ENCODE results near the gene LSMEM2. TPM values are rescaled to one million over a fixed set of nuclear protein-coding genes. Genes with fewer than 3 reads are reported as not detected.

LSMEM2 gene
- total RNA-seq: not detected

DNA sequence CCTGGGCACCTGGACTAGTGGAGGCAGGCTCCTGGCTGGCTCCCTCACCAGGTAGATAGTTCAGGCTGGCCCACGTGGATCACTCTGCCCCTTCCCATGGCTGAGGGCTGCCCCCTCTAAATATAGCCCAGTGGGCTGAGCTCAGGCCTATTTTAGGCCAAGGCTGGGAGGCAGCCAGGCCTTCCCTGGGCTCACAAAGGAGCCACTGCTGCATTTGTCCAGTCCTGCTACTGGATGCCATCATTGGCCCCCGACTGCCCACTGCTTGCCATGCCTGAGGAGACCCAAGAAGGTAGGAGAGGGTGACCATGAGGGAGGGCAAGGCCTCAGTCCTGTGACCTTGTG lies at the start of gene LSMEM2:
TSS of gene LSMEM2 (plus strand) at position 208 of the 345 bp plus-strand sequence. CDS start at position 235, 27 bp downstream.
- H3K4me1 Mint-ChIP-seq: peaks cover 14% of the 10 kb centered on the region
- H3K4me3 Mint-ChIP-seq: no peak within 1 kb of the TSS
- ATAC-seq (ENCODE audit: low read depth) (no peak), DNase-seq (no peak)
- no peaks in the 10 kb centered on the region for H3K9me3 Mint-ChIP-seq
- no peak within 1 kb of the TSS for H3K27ac Mint-ChIP-seq
- peaks cover 36% of the 10 kb centered on the region for H3K27me3 Mint-ChIP-seq
- POLR2A ChIA-PET: interaction anchor here (1.8 kb wide), 1 partner anchor 13 kb away, joined by 5 read pairs; the partner anchor contains the start of gene IFRD2
- no peaks in the 10 kb centered on the region for H3K36me3 Mint-ChIP-seq

DNA sequence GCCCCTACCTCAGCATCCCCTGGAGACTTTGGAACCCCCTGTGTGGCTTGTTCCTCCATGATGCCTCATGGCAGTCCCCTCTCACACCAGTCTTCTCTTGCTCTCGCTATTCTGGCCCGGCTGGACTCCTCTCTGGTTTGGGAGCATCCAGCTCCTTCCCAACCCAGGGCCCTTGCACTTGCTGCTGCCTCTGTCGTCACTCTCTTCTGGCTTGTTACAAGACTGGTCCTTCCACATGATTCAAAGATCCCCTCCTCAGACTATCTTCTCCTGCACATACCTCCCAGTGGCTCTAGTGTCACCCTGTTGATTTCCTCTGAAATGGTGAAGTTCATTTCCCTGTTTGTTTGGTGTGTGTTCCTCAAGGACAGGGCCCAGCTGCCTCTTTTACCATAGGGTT lies 49.4 kb upstream of the LSMEM2 start:
- Mint-ChIP-seq H3K36me3 (no peaks in the 10 kb centered on the region), H3K4me1 (peaks cover 21% of the 10 kb centered on the region), H3K27ac (peak overlapping the region; percentile 56), H3K4me3 (no peak overlapping the region), H3K9me3 (no peaks in the 10 kb centered on the region), H3K27me3 (peaks cover 5% of the 10 kb centered on the region)
- DNase-seq (no peak), ATAC-seq (ENCODE audit: low read depth) (no peak)
- POLR2A ChIA-PET: interaction anchor here (1.4 to 5.9 kb wide), 3 partner anchors 13 to 63 kb away, joined by 3 to 47 read pairs (median 8); partner anchors contain the start of gene IFRD2

GRCh38 chr3:50230104-50230793 lies 48.6 kb upstream of the LSMEM2 start:
- POLR2A ChIA-PET: interaction anchor here (0.6 to 5.9 kb wide), 3 partner anchors 12 to 103 kb away, joined by 3 to 47 read pairs (median 3); no protein-coding TSS in a partner anchor
- H3K4me1 Mint-ChIP-seq: peaks cover 23% of the 10 kb centered on the region
- no peaks in the 10 kb centered on the region for H3K36me3 Mint-ChIP-seq
- H3K27me3 Mint-ChIP-seq: no peaks in the 10 kb centered on the region
- DNase-seq (no peak), ATAC-seq (ENCODE audit: low read depth) (no peak)
- H3K9me3 Mint-ChIP-seq: no peaks in the 10 kb centered on the region
- H3K27ac Mint-ChIP-seq: peak overlapping the region; percentile 20
- no peak overlapping the region for H3K4me3 Mint-ChIP-seq

DNA sequence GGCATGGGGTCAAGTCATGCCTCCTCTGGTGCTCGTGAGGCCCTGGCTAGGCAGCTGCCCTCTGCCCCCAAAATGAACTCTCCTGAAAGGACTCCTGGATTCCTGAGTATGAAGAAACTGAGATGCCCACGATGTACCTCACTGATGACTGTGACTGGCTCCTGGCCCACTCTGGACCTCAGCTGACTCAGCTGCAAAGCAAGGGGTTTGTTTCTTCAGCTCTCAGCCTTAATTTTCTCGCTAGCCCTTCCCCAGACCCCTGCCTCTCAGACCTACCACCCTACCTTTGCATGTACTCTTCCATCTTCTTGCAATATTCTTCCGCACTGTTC lies 48.1 kb upstream of the LSMEM2 start:
- DNase-seq (no peak), ATAC-seq (ENCODE audit: low read depth) (no peak)
- Mint-ChIP-seq H3K27ac (peak overlapping the region; percentile 20), H3K36me3 (no peaks in the 10 kb centered on the region), H3K9me3 (no peaks in the 10 kb centered on the region), H3K4me3 (no peak overlapping the region), H3K27me3 (no peaks in the 10 kb centered on the region), H3K4me1 (peaks cover 26% of the 10 kb centered on the region)
- POLR2A ChIA-PET: interaction anchor here (1.0 to 5.9 kb wide), 2 partner anchors 11 to 15 kb away, joined by 3 to 47 read pairs; no protein-coding TSS in a partner anchor

DNA sequence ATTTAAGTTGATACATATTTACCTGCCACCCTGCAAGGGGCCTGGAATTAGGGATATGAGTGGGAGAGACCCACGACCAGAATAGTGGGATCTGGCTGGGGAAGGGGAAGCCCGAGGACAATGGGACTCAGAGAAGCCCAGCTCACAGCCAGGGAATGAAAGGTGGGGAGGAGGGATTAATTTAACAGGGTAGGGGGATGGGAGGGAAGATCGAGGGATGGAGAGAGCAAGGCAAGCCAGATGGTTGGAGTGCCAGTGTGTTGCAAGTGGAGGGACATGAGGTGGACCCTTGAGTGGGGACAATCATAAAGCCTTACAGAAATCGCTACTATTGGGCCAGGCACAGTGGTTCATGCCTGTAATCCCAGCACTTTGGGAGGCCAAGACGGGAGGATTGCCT lies 47.3 kb upstream of the LSMEM2 start:
- no peak for ATAC-seq (ENCODE audit: low read depth)
- POLR2A ChIA-PET: interaction anchor here (5.9 kb wide), 1 partner anchor 11 kb away, joined by 47 read pairs; no protein-coding TSS in a partner anchor
- no peak overlapping the region for H3K27ac Mint-ChIP-seq
- H3K4me1 Mint-ChIP-seq: peaks cover 24% of the 10 kb centered on the region
- no peaks in the 10 kb centered on the region for H3K9me3 Mint-ChIP-seq
- DNase-seq: no peak
- peaks cover 2% of the 10 kb centered on the region for H3K36me3 Mint-ChIP-seq
- no peaks in the 10 kb centered on the region for H3K27me3 Mint-ChIP-seq
- H3K4me3 Mint-ChIP-seq: no peak overlapping the region

- H3K27ac Mint-ChIP-seq: peak overlapping the region; percentile 18
These were observed 46.6 kb upstream of the LSMEM2 start for GRCh38 chr3:50232303-50232702.

GRCh38 chr3:50233176-50233575 lies 45.7 kb upstream of the LSMEM2 start:
- DNase-seq: no peak
- no peak for ATAC-seq (ENCODE audit: low read depth)
- POLR2A ChIA-PET: interaction anchor here (0.7 to 1.4 kb wide), 4 partner anchors 11 to 84 kb away, joined by 3 to 4 read pairs (median 4); no protein-coding TSS in a partner anchor
- no peak overlapping the region for H3K4me3 Mint-ChIP-seq
- no peaks in the 10 kb centered on the region for H3K27me3 Mint-ChIP-seq
- no peak overlapping the region for H3K27ac Mint-ChIP-seq
- peaks cover 12% of the 10 kb centered on the region for H3K36me3 Mint-ChIP-seq
- H3K9me3 Mint-ChIP-seq: no peaks in the 10 kb centered on the region
- H3K4me1 Mint-ChIP-seq: peaks cover 18% of the 10 kb centered on the region

More at GRCh38 chr3:50232303-50232702, 46.6 kb upstream of the LSMEM2 start:
- Mint-ChIP-seq H3K4me3 (no peak overlapping the region), H3K27me3 (no peaks in the 10 kb centered on the region), H3K36me3 (peaks cover 8% of the 10 kb centered on the region), H3K4me1 (peaks cover 20% of the 10 kb centered on the region), H3K9me3 (no peaks in the 10 kb centered on the region)
- DNase-seq (no peak), ATAC-seq (ENCODE audit: low read depth) (no peak)
- POLR2A ChIA-PET: interaction anchor here (0.8 to 1.4 kb wide), 2 partner anchors 9 to 12 kb away, joined by 4 read pairs; no protein-coding TSS in a partner anchor

GRCh38 chr3:50235716-50236483 lies 43.0 kb upstream of the LSMEM2 start, which contains the start of gene GNAI2:
GNAI2 (plus strand) TSS chr3:50236204; CDS start chr3:50236336, 132 bp downstream.
- Mint-ChIP-seq H3K4me1 (peaks cover 22% of the 10 kb centered on the region), H3K27ac (peak within 1 kb of the TSS; percentile 99), H3K36me3 (peaks cover 16% of the 10 kb centered on the region), H3K4me3 (peak within 1 kb of the TSS; percentile 100), H3K9me3 (no peaks in the 10 kb centered on the region), H3K27me3 (no peaks in the 10 kb centered on the region)
- POLR2A ChIA-PET: interaction anchor here (0.6 to 3.4 kb wide), 14 partner anchors 8 to 1982 kb away, joined by 3 to 48 read pairs (median 5); partner anchors contain the start of genes C3orf18, DCAF1, HYAL3 and NAA80
- DNase-seq: peak; percentile 98
- peak; percentile 90 for ATAC-seq (ENCODE audit: low read depth)

DNA sequence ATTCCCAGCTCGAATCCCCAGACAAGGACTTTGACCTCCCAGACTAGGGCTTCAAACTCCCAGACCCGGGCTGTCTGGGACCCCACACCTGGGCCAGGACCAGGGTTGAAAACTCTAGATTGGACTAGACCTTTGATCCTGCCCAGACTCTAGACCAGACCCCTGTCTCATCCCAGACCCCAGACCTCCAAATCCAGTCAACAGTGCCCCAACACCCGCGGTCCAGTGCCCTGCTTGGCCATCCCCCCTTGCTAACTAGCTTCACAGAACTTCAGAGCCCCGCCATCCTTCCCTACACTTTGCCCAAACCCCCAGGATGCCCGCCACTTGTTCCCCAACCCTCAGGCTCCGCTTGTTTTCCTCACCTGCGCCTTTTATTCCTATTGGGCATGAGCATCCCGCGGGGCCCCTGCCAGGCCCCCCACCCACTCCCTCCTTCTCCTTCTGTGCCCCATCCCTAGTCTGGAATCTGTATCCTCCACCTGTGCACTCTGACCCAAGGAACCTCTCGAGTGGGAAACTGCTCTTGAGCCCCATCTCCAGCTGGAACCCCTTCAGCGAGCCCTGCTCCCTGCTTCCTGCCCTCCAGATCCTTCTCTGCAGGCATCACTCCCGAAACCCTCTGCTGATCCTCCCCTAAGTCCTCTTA lies 42.3 kb upstream of the LSMEM2 start:
- H3K4me3 Mint-ChIP-seq: peak overlapping the region; percentile 100
- POLR2A ChIA-PET: interaction anchor here (0.6 to 3.4 kb wide), 10 partner anchors 9 to 1264 kb away, joined by 3 to 48 read pairs (median 6); partner anchors contain the start of genes CISH, DCAF1 and RASSF1
- peaks cover 16% of the 10 kb centered on the region for H3K36me3 Mint-ChIP-seq
- DNase-seq (no peak), ATAC-seq (ENCODE audit: low read depth) (no peak)
- peaks cover 27% of the 10 kb centered on the region for H3K4me1 Mint-ChIP-seq
- no peaks in the 10 kb centered on the region for H3K27me3 Mint-ChIP-seq
- no peaks in the 10 kb centered on the region for H3K9me3 Mint-ChIP-seq
- peak overlapping the region; percentile 99 for H3K27ac Mint-ChIP-seq

DNA sequence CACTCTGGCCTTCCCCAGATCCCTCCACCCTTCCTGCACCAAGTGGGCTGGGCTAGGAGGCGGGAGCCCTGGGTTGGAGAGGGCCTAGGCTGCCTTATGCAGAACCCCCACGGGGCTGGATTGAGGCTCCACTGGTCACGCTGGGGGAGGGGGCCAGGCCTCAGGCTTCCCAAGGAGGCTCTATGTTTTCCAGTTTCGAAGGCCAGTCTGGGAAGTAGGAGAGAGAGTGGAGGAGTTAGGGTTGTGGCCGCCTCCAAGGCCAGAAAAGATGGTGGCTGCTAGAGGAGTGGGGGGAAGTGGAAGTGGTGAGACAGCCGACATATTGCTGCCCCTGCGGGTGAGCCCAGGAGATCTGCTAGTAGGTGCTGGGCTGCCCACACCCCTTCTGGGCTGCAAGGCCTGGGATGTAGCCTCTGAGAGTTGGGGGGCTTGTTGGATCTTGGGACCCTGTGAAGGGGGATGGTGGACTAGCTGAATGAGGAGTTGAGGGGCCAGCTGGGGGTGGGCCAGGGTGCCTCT lies 41.7 kb upstream of the LSMEM2 start:
- H3K36me3 Mint-ChIP-seq: peaks cover 16% of the 10 kb centered on the region
- no peaks in the 10 kb centered on the region for H3K9me3 Mint-ChIP-seq
- peak overlapping the region; percentile 99 for H3K27ac Mint-ChIP-seq
- POLR2A ChIA-PET: interaction anchor here (1.0 to 3.4 kb wide), 9 partner anchors 10 to 375 kb away, joined by 3 to 48 read pairs (median 9); partner anchors contain the start of genes CISH and RASSF1
- no peak for ATAC-seq (ENCODE audit: low read depth)
- H3K4me1 Mint-ChIP-seq: peaks cover 33% of the 10 kb centered on the region
- peak; percentile 69 for DNase-seq
- H3K4me3 Mint-ChIP-seq: peak overlapping the region; percentile 100
- no peaks in the 10 kb centered on the region for H3K27me3 Mint-ChIP-seq

- ATAC-seq (ENCODE audit: low read depth) (peak; percentile 49), DNase-seq (peak; percentile 86)
These were observed 40.9 kb upstream of the LSMEM2 start for GRCh38 chr3:50237754-50238548.

DNA sequence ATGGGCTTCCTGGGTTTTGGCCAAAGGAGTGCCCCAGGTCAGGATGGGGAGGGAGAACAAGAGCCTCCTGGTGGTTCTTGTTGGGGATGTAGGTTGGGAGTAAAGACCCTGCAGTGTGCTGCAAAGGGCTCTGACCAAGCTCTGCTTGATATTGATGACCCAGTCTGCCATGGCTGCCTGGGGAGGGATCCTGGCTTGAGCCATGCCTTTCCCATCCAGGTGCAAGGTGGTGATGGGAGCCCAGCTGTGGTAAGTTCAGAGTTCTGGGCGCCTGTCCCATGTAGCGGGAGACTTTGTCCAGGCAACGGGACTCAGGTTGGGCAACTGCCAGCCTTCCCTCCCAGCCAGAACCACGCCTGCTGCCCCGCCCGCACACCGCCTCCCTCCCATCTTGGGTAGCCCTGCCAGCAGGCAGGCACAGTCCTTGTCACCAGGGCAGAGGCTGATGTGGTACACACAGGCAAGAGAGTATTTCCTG lies 40.3 kb upstream of the LSMEM2 start:
- ATAC-seq (ENCODE audit: low read depth): no peak
- Mint-ChIP-seq H3K4me3 (peak overlapping the region; percentile 100), H3K36me3 (peaks cover 20% of the 10 kb centered on the region), H3K27ac (peak overlapping the region; percentile 99), H3K27me3 (no peaks in the 10 kb centered on the region), H3K9me3 (no peaks in the 10 kb centered on the region), H3K4me1 (peaks cover 41% of the 10 kb centered on the region)
- POLR2A ChIA-PET: interaction anchor here (0.6 to 1.8 kb wide), 5 partner anchors 8 to 373 kb away, joined by 3 to 8 read pairs (median 4); partner anchors contain the start of gene CISH
- no peak for DNase-seq

More at GRCh38 chr3:50237754-50238548, 40.9 kb upstream of the LSMEM2 start:
- no peaks in the 10 kb centered on the region for H3K9me3 Mint-ChIP-seq
- peak overlapping the region; percentile 100 for H3K4me3 Mint-ChIP-seq
- POLR2A ChIA-PET: interaction anchor here (0.6 to 3.4 kb wide), 10 partner anchors 9 to 374 kb away, joined by 3 to 48 read pairs (median 6); partner anchors contain the start of genes CISH and RASSF1
- peak overlapping the region; percentile 99 for H3K27ac Mint-ChIP-seq
- peaks cover 20% of the 10 kb centered on the region for H3K36me3 Mint-ChIP-seq
- H3K27me3 Mint-ChIP-seq: no peaks in the 10 kb centered on the region
- H3K4me1 Mint-ChIP-seq: peaks cover 39% of the 10 kb centered on the region

Data from activated naive CD8-positive, alpha-beta T cell treated with anti-CD3 and anti-CD28 coated beads, Interleukin-2, amount 10 ng/mL, durations not matched to agents 7 days and 5 days (primary cell).